Epithelial cell of proximal tubule (primary cell): ENCODE data around the gene NRGN. TPM values are rescaled to one million over a fixed set of nuclear protein-coding genes. Genes with fewer than 3 reads are reported as not detected.
A peak's percentile ranks its signal among the peaks of the same experiment; 100 is the strongest.

Experiments used
- DNase-seq: peaks from one replicate; pipeline ENCODE4 v3.0.0-alpha.2; 2011; ENCODE audit warnings: low read depth
- H3K4me3 ChIP-seq: 2 replicates; pipeline ENCODE4 v1.5.1; 2011; ENCODE audit warnings: low read depth, mild to moderate bottlenecking, low read length
- CTCF ChIP-seq: conservative IDR thresholded peaks from 2 replicates; pipeline ENCODE4 v1.5.1; 2012; ENCODE audit warnings: low read depth, mild to moderate bottlenecking, low read length
- total RNA-seq: library from RNA; depleted of rRNA; stranded (reverse); fragments of >200 nt; gene quantifications from 2 replicates; pipeline ENCODE4 v1.2.3, GENCODE V29; 2015

The NRGN gene
- total RNA-seq, 1 donor from 2014 or later: 5.8 TPM

DNA sequence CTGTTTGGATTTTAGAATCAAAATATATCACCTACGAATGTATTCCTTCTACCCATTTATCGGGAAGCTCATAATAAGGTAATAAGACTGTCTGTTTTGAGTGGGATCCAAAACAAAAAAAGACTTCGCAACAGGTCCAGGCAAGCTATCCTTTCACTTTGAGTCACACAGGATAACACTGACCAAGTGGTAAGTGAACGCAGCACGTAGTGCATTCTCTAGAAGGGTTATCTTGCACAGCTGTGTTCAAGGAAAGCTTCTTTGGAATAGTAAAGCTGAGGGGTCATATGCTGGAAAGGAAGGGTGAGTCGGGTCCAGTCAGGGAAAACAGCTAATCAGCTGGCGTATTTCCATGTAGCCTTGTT is 22.3 kb upstream of the NRGN start:
- no peak for DNase-seq
- peak overlapping the region; percentile 52 for H3K4me3 ChIP-seq

DNA sequence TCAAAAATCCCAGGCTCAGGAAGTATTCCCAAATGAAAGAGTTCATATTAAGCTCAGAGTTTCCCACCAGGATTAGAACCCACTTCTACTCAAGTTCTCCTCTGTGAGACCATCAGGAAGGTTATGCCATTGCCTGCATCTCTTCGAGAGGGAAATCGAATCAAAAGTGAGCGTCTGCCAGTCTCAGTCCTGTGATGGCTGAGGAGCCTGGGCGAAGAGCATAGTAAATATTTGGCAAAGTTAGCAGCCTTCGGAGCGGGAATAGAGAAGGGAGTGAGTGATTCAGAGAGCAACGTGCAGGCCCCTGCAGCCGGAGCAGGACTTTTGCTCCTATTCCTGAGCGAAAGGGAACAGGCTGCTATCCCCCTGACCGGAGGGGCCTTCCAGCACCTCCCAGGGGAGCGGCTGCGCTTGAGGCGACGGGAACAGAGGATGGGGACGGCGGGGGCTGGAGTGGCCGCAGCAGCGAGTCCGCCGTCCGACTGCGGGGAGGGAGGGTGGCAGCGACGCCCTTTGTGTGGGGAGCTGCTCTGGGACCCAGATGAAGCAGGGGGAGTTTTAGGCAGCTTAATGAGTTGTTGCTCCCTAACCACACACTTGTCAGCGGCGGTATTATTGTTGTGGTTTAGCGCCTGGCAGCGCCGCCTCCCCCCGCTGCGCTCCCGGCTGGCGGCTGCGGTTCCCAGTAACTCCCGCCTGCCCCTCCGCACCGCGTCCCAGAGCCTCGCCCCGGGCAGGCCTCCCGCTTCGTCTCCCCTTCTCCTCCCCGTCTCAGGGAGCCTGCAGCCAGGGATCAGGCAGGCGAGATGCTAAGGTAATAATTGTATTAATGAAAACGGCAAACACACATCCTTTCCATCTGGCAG is 21.7 kb upstream of the NRGN start:
- no peak for DNase-seq
- H3K4me3 ChIP-seq: peak overlapping the region; percentile 52
- TF ChIP-seq CTCF: no peak

More for the DNA sequence above, 22.3 kb upstream of the NRGN start:
- no peak for TF ChIP-seq CTCF

- no peak for DNase-seq
- TF ChIP-seq CTCF: no peak
- no peak overlapping the region for H3K4me3 ChIP-seq
Observed at GRCh38 chr11:124718801-124719200, 20.9 kb upstream of the NRGN start.

DNA sequence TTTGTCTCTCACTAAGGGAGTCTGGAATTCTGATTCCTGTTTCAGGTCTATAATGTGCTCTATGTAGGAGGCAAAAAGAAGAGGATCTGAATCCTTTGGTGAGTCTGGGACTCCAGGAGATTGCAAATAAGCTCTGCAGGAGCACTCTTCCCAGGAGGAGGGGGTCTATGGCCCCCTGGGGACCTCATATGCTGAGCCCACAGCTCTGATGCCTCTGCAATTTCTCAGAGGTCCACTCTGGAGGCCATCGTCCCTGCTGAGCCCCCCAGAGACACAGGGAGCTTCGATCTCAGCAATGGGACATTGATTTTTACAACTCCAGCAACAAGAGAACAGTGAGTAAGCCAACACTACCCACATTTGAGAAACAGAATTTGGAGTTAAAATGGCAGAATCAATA is 20.2 kb upstream of the NRGN start:
- no peak for DNase-seq
- TF ChIP-seq CTCF: no peak
- H3K4me3 ChIP-seq: no peak overlapping the region

DNA sequence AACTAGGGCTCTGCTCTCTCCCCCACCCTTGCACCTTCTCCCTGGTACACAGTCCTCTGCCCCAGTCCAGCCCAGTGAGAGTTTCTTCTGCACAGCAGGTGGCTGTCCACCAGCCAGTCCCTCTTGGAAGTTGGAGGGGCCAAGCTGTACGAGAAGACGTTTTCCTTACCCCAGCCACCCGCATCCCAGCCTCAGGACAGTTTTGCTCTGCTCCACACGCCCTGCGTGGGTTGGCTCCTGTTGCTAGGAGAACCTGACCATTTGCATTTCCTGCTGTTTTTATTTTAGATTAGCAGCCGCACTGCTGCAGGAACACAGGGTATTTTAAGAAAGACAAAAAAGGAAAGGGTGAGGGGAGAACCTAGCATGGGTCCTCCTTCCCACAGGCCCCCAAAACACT is 17.6 kb upstream of the NRGN start:
- no peak for DNase-seq
- no peak overlapping the region for H3K4me3 ChIP-seq
- TF ChIP-seq CTCF: no peak

GRCh38 chr11:124724979-124725718 is 14.6 kb upstream of the NRGN start:
- no peak for DNase-seq
- TF ChIP-seq CTCF: no peak

More at GRCh38 chr11:124724979-124725718, 14.6 kb upstream of the NRGN start:
- no peak overlapping the region for H3K4me3 ChIP-seq
